Esophagus muscularis mucosa (tissue), 4 donors: Measurements from ENCODE around the gene BDH1. TPM values are rescaled to one million over a fixed set of nuclear protein-coding genes. Genes with fewer than 3 reads are reported as not detected.

Experiments used
- DNase-seq: peaks from one replicate; pipeline ENCODE4 v3.0.0-alpha.2; 2017; ENCODE audit errors: extremely low spot score
- H3K27ac ChIP-seq, 4 donors: fragments of 200-600 bp; sonication (generic); replicated peaks in 1 of 4; 1 replicate in 3 of 4; 2 replicates in 1 of 4; pipeline ENCODE4 v1.5.1; 2016 to 2019; ENCODE audit warnings: mild to moderate bottlenecking in 1 of 4
- H3K27me3 ChIP-seq, 4 donors: fragments of 200-600 bp; sonication (generic); one replicate each; pipeline versions ENCODE4 v1.5.1 to v1.6.0; 2016 to 2019
- H3K36me3 ChIP-seq, 4 donors: fragments of 200-600 bp; sonication (generic); one replicate each; pipeline ENCODE4 v1.5.1; 2016 to 2019
- H3K4me1 ChIP-seq, 4 donors: fragments of 200-600 bp; sonication (generic); one replicate each; pipeline ENCODE4 v1.5.1; 2016 to 2019
- H3K4me3 ChIP-seq, 4 donors: fragments of 200-600 bp; sonication (generic); 1 replicate in 2 of 4; 2 replicates in 2 of 4; pipeline ENCODE4 v1.5.1; 2016 to 2019; ENCODE audit warnings: mild to moderate bottlenecking in 4 of 4, moderate library complexity in 1 of 4
- H3K9me3 ChIP-seq, 4 donors: fragments of 200-600 bp; sonication (generic); 1 replicate in 3 of 4; 2 replicates in 1 of 4; pipeline ENCODE4 v1.5.1; 2016 to 2019
- EP300 ChIP-seq: sonication (generic); formaldehyde crosslinking; IDR thresholded peaks from one replicate; pipeline ENCODE4 v1.6.1; 2017; ENCODE audit warnings: antibody characterized with exemption
- POLR2A ChIP-seq: fragments of 450-650 bp; IDR thresholded peaks from one replicate; pipeline ENCODE4 v1.6.1; 2017; ENCODE audit warnings: antibody characterized with exemption, moderate library complexity, mild to moderate bottlenecking, low read depth
- POLR2AphosphoS5 ChIP-seq, 2 donors: sonication (generic); formaldehyde crosslinking; IDR thresholded peaks; one replicate each; pipeline ENCODE4 v1.6.1; 2017; ENCODE audit warnings: antibody characterized with exemption in 2 of 2
- WGBS: methylation state at CpG from one replicate; pipeline ENCODE4 v1.1.5; 2018; 5-methylcytosine and 5-hydroxymethylcytosine counted together
- intact Hi-C: fragments of 100-400 bp; cut with DNase I; formaldehyde crosslinking; loops from one replicate; pipeline ENCODE4 v1.15.1; 2023
- total RNA-seq, 4 donors: library from RNA; depleted of rRNA; stranded (reverse); fragments of >200 nt; gene quantifications; one replicate each; pipeline versions ENCODE4 v1.1.0 to v1.2.1, GENCODE V29; 2016
- TF ChIP-seq, protein P1 (sequence below), 3 experiments: fragments of 200-600 bp in 2 of 3; fragments of 450-650 bp in 1 of 3; sonication (generic) in 2 of 3; IDR thresholded peaks; one replicate each; pipeline ENCODE4 v1.5.1; 2017 to 2019; ENCODE audit warnings: antibody characterized with exemption in 3 of 3, mild to moderate bottlenecking in 2 of 3, moderate library complexity in 1 of 3

BDH1 gene
- total RNA-seq, 4 donors from 2014 or later = 9.1 to 18.7 (median 14.6) TPM

DNA sequence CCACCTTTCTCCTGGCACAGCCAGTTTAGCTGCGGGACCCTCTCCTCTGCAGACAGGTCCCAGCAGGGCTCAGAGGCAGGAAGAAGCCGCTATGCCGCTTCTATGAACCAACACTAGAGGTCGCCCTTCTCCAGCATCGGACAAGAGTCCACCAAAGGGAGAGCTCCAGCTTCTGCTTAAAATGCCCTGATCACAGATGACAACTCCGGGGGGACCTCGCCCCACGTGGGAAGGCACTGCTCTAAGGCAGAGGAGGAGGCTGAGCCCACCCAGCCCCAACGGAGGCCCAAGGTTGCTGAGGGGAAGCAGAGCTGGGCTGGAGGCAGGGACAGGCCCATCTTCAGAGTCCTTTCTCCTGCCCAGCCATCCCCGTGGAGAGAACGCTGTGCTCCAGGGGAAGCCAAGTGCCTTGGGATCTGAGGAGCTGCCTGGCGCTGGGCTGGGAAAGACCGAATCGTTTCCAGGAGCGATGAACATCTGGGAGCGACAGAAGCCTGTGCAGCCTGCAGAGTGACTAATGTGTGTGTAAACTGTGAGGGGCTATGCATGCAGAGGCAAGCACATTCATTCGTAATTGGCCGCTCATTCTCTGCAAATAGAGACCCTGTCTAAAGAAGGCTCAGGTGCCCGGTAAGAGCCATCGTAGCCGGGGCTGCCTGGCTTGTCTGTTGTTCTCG lies 43.5 kb upstream of the BDH1 start:
- H3K4me1 ChIP-seq = peaks cover 4 to 18% (median 12%) of the 10 kb centered on the region in 4 donors
- peak overlapping the region in 1 of 4 donors; percentile 46 for H3K27ac ChIP-seq
- H3K36me3 ChIP-seq = peaks cover 0 to 18% (median 13%) of the 10 kb centered on the region in 4 donors
- DNase-seq = no peak
- peak overlapping the region in 2 of 4 donors; percentile 2 to 12 for H3K4me3 ChIP-seq
- H3K9me3 ChIP-seq = no peaks in the 10 kb centered on the region
- intact Hi-C loops = loop anchor here (5.0 kb wide), 1 partner anchor 73 kb away; no protein-coding TSS in a partner anchor
- 35% methylated on average over 12 of the region's 22 CpGs for WGBS
- TF ChIP-seq POLR2AphosphoS5 (IDR thresholded peaks at IDR 0.05) (peak in 1 of 2 donors; percentile 16), POLR2A (no peak), EP300 (no peak)
- TF ChIP-seq, protein P1, sequence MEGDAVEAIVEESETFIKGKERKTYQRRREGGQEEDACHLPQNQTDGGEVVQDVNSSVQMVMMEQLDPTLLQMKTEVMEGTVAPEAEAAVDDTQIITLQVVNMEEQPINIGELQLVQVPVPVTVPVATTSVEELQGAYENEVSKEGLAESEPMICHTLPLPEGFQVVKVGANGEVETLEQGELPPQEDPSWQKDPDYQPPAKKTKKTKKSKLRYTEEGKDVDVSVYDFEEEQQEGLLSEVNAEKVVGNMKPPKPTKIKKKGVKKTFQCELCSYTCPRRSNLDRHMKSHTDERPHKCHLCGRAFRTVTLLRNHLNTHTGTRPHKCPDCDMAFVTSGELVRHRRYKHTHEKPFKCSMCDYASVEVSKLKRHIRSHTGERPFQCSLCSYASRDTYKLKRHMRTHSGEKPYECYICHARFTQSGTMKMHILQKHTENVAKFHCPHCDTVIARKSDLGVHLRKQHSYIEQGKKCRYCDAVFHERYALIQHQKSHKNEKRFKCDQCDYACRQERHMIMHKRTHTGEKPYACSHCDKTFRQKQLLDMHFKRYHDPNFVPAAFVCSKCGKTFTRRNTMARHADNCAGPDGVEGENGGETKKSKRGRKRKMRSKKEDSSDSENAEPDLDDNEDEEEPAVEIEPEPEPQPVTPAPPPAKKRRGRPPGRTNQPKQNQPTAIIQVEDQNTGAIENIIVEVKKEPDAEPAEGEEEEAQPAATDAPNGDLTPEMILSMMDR (IDR thresholded peaks at IDR 0.05) = peak; percentile 77 to 92 (median 84)
- H3K27me3 ChIP-seq = no peaks in the 10 kb centered on the region

DNA sequence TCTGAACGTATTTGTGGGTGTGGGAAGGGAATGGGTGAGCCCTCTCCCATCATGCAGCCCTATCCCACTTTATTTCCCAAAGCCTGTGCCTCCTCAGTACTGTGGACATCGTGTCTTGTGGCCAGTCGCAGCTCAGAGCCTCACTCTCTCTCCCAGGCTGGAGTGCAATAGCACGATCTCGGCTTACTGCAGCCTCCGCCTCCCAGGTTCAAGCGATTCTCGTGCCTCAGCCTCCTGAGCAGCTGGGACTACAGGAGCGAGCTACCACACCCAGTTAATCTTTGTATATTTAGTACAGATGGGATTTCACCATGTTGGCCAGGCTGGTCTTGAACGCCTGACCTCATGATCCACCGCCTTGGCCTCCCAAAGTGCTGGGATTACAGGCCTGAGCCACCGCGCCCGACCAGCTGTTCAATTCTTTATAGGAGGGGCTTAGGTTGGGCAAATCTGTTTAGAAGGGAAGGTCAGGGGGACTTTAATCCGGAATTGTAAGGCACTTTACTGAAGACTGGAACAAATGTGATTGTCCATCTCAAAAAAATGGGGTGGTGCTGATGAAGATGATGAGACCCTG lies 42.7 kb upstream of the BDH1 start:
- WGBS = 78% methylated on average over 14 of the region's 15 CpGs
- no peaks in the 10 kb centered on the region for H3K9me3 ChIP-seq
- H3K27me3 ChIP-seq = no peaks in the 10 kb centered on the region
- peaks cover 4 to 18% (median 12%) of the 10 kb centered on the region in 4 donors for H3K4me1 ChIP-seq
- H3K36me3 ChIP-seq = peaks cover 0 to 14% (median 11%) of the 10 kb centered on the region in 4 donors
- no peak for DNase-seq
- H3K4me3 ChIP-seq = no peak overlapping the region
- intact Hi-C loops = loop anchor here (5.0 kb wide), 1 partner anchor 74 kb away; no protein-coding TSS in a partner anchor
- no peak for TF ChIP-seq POLR2A
- TF ChIP-seq POLR2AphosphoS5 (IDR thresholded peaks at IDR 0.05) = no peak
- TF ChIP-seq, protein P1 (IDR thresholded peaks at IDR 0.05) = no peak
- no peak for TF ChIP-seq EP300
- no peak overlapping the region for H3K27ac ChIP-seq

DNA sequence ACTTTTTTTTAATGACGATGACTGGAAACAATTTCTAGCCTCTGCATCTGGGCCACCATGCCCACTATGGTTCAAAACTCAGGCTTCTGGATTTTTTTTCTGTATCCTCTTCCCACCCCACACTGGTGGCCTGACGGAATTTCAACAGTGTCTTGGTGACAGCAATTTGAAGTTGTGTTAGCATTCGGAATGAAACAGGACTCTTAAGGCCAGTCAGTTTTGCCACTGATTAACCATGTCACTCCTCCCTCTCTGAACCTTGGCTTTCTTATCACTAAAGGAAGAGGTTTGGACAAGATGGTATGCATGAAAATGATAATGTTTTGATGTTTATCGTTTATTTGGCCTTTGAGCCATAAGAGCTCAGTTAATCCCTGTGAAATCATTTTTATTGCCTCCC lies 41.6 kb upstream of the BDH1 start:
- DNase-seq = no peak
- no peak overlapping the region for H3K4me3 ChIP-seq
- H3K4me1 ChIP-seq = peaks cover 4 to 18% (median 12%) of the 10 kb centered on the region in 4 donors
- H3K9me3 ChIP-seq = no peaks in the 10 kb centered on the region
- TF ChIP-seq, protein P1 (IDR thresholded peaks at IDR 0.05) = no peak
- no peak for TF ChIP-seq EP300
- no peak for TF ChIP-seq POLR2AphosphoS5 (IDR thresholded peaks at IDR 0.05)
- no peak for TF ChIP-seq POLR2A
- no peak overlapping the region for H3K27ac ChIP-seq
- intact Hi-C loops = loop anchor here (5.0 kb wide), 1 partner anchor 75 kb away; no protein-coding TSS in a partner anchor
- WGBS = 77% methylated on average over 4 of the region's 4 CpGs
- no peaks in the 10 kb centered on the region for H3K27me3 ChIP-seq
- peaks cover 0 to 11% (median 3%) of the 10 kb centered on the region in 4 donors for H3K36me3 ChIP-seq

DNA sequence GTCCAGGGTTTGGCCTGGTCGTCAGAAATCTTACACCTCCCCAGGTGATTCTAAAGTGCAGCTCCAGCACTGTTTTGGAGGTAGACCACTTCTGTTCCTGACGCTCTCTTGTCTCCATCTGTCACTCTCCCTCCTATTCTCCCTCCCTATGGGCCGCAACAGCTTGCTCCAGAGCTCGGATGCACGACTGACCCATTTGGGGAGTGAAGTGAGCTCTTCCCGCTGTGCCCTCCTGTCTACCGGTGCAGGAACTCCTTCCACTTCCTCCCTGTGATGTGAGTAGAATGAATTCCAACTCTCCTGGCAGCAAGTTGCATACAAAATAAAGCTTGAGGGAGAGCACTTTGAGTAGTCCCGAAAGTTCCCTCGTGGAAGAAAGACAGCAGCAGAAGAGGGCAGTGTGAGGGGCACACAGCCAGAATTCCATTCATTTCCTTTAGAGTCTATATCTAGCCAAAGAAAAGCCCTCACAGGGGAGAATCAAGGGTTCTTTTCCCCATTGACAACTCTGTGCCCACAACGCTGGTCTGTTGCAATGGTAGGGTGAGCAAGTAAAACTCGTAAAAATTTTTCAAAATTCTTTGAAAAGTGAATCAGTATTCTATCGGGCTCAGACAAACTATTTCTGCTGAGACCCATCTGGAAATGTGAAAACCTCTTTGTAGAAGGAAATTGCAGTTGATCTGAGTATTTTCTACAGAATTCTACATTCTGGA lies 39.9 kb upstream of the BDH1 start:
- intact Hi-C loops = loop anchor here (5.0 kb wide), 1 partner anchor 77 kb away; no protein-coding TSS in a partner anchor
- no peak for DNase-seq
- 62% methylated on average over 12 of the region's 12 CpGs for WGBS

More for the DNA sequence above, 39.9 kb upstream of the BDH1 start:
- H3K4me3 ChIP-seq = no peak overlapping the region
- H3K36me3 ChIP-seq = peaks cover 0 to 13% (median 0%) of the 10 kb centered on the region in 4 donors
- no peak overlapping the region for H3K27ac ChIP-seq
- no peaks in the 10 kb centered on the region for H3K9me3 ChIP-seq
- TF ChIP-seq POLR2A (no peak), POLR2AphosphoS5 (IDR thresholded peaks at IDR 0.05) (no peak), EP300 (no peak)
- TF ChIP-seq, protein P1 (IDR thresholded peaks at IDR 0.05) = no peak
- no peaks in the 10 kb centered on the region for H3K27me3 ChIP-seq
- H3K4me1 ChIP-seq = peaks cover 4 to 15% (median 10%) of the 10 kb centered on the region in 4 donors
